Measurements from ENCODE around the gene DRD2. TPM values are rescaled to one million over a fixed set of nuclear protein-coding genes. Genes with fewer than 3 reads are reported as not detected.

The DRD2 gene
- total RNA-seq, 1 experiment from 2014 or later = 0.44 TPM

- Histone ChIP-seq H3K23ac (ENCODE audit: insufficient read length, low read depth, low read length) (no peak overlapping the region), H4K8ac (replicated peaks; ENCODE audit: insufficient read length, low read depth, low read length) (no peak overlapping the region), H3K4me2 (ENCODE audit: insufficient read depth, insufficient read length, low read length) (no peak overlapping the region), H3K23me2 (ENCODE audit: insufficient read length, low read depth, low read length, poor library complexity, severe bottlenecking) (no peaks in the 10 kb centered on the region), H4K5ac (ENCODE audit: insufficient read length, low read depth, low read length) (no peak overlapping the region), H3K4ac (ENCODE audit: low read depth, low read length) (no peak overlapping the region), H2BK12ac (ENCODE audit: insufficient read length, low read depth, low read length) (no peak overlapping the region), H3K56ac (ENCODE audit: insufficient read length, low read depth, low read length) (no peak overlapping the region), H2BK20ac (ENCODE audit: low read depth, low read length, poor library complexity, severe bottlenecking) (no peak overlapping the region), H3K14ac (ENCODE audit: insufficient read depth, low read length) (no peak overlapping the region), H3K27me3 (ENCODE audit: insufficient read depth, low read length) (no peaks in the 10 kb centered on the region), H3K18ac (ENCODE audit: insufficient read length, low read depth, low read length) (no peak overlapping the region), H2BK120ac (ENCODE audit: low read depth, low read length, poor library complexity, severe bottlenecking) (no peak overlapping the region), H3K79me2 (ENCODE audit: insufficient read depth, low read length) (no peaks in the 10 kb centered on the region), H2BK5ac (ENCODE audit: insufficient read length, low read length) (no peak overlapping the region), H2BK15ac (ENCODE audit: low read depth, low read length) (no peak overlapping the region), H3T11ph (ENCODE audit: low read length) (no peak overlapping the region), H3K79me1 (ENCODE audit: insufficient read depth, low read depth, low read length, poor library complexity, severe bottlenecking) (no peaks in the 10 kb centered on the region), H3K9me3 (ENCODE audit: control insufficient read depth, low read depth, low read length) (no peaks in the 10 kb centered on the region), H2AFZ (ENCODE audit: low read length) (no peak overlapping the region), H4K91ac (ENCODE audit: insufficient read length, low read depth, low read length) (no peak overlapping the region), H3K27ac (ENCODE audit: insufficient read length, low read depth, low read length) (no peak overlapping the region), H3K4me1 (ENCODE audit: insufficient read depth, low read length) (no peaks in the 10 kb centered on the region; the same call in 1 of the 2 replicates), H4K20me1 (ENCODE audit: control insufficient read depth, insufficient read depth, insufficient read length) (no peaks in the 10 kb centered on the region), H2AK5ac (ENCODE audit: insufficient read length, low read length) (no peak overlapping the region), H3K9ac (ENCODE audit: extremely low read depth, insufficient read length, low read length) (no peak overlapping the region)
- Mint-ChIP-seq H3K27ac (no peak overlapping the region), H3K27me3 (ENCODE audit: low read depth) (peaks cover 34% of the 10 kb centered on the region), H3K4me1 (peaks cover 8 to 21% of the 10 kb centered on the region in 2 experiments), H3K4me3 (no peak overlapping the region), H3K9me3 (no peaks in the 10 kb centered on the region), H3K36me3 (ENCODE audit: insufficient read depth in 1 of 3, low read depth in 3 of 3) (no peaks in the 10 kb centered on the region)
- TF ChIP-seq, protein P1, sequence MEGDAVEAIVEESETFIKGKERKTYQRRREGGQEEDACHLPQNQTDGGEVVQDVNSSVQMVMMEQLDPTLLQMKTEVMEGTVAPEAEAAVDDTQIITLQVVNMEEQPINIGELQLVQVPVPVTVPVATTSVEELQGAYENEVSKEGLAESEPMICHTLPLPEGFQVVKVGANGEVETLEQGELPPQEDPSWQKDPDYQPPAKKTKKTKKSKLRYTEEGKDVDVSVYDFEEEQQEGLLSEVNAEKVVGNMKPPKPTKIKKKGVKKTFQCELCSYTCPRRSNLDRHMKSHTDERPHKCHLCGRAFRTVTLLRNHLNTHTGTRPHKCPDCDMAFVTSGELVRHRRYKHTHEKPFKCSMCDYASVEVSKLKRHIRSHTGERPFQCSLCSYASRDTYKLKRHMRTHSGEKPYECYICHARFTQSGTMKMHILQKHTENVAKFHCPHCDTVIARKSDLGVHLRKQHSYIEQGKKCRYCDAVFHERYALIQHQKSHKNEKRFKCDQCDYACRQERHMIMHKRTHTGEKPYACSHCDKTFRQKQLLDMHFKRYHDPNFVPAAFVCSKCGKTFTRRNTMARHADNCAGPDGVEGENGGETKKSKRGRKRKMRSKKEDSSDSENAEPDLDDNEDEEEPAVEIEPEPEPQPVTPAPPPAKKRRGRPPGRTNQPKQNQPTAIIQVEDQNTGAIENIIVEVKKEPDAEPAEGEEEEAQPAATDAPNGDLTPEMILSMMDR (conservative IDR thresholded peaks at IDR 0.05) = no peak
- no CpG with 5 or more reads among the region's 2 CpGs for WGBS (ENCODE audit: extremely low coverage, insufficient read length, low lambda C conversion rate)
- no peak for DNase-seq
Observed at GRCh38 chr11:113467545-113467944, 7.7 kb downstream of the DRD2 start.

Measured in H9 (cell line).